Kidney (tissue), 14 donors: Measurements from ENCODE around the gene MED25. TPM values are rescaled to one million over a fixed set of nuclear protein-coding genes. Genes with fewer than 3 reads are reported as not detected.

ENCODE experiments used
- DNase-seq, 5 donors: peaks; one replicate each; pipeline ENCODE4 v3.0.0-alpha.2; 2013 to 2020
- FAIRE-seq: peaks from 2 replicates; lab custom pipeline; 2012; peaks lifted over from hg19 to GRCh38; lab: Jason Lieb, UNC
- H3K27ac ChIP-seq, 2 donors: one replicate each; pipeline ENCODE4 v1.7.0; 2013; ENCODE audit warnings: low read depth in 2 of 2, low read length in 2 of 2, inconsistent platforms in 1 of 2
- H3K27me3 ChIP-seq: one replicate; pipeline ENCODE4 v1.7.1; 2013; ENCODE audit warnings: low read length, inconsistent platforms; ENCODE audit not compliant: control insufficient read depth, insufficient read depth
- H3K36me3 ChIP-seq, 3 donors: one replicate each; pipeline versions ENCODE4 v1.7.0 to v1.7.1; 2013; ENCODE audit warnings: low read length in 3 of 3, control low read depth in 1 of 3, inconsistent platforms in 1 of 3; ENCODE audit not compliant: insufficient read depth in 3 of 3, control insufficient read depth in 2 of 3
- H3K4me1 ChIP-seq, 3 donors: one replicate each; pipeline versions ENCODE4 v1.7.0 to v1.7.1; 2013; ENCODE audit warnings: low read length in 3 of 3, inconsistent platforms in 1 of 3, low read depth in 1 of 3; ENCODE audit not compliant: control insufficient read depth in 2 of 3, insufficient read depth in 2 of 3
- H3K4me3 ChIP-seq, 3 donors: one replicate each; pipeline versions ENCODE4 v1.7.0 to v1.8.1; 2013; ENCODE audit warnings: low read length in 3 of 3, control low read depth in 1 of 3, inconsistent platforms in 1 of 3
- H3K9ac ChIP-seq, 3 donors: one replicate each; pipeline versions ENCODE4 v1.7.0 to v1.7.1; 2013; ENCODE audit warnings: low read length in 3 of 3, control low read depth in 1 of 3, inconsistent platforms in 1 of 3
- H3K9me3 ChIP-seq, 3 donors: one replicate each; pipeline versions ENCODE4 v1.7.0 to v1.7.1; 2013; ENCODE audit warnings: low read length in 3 of 3, control low read depth in 1 of 3, inconsistent platforms in 1 of 3; ENCODE audit not compliant: control insufficient read depth in 2 of 3, insufficient read depth in 1 of 3
- intact Hi-C: fragments of 100-400 bp; cut with DNase I; formaldehyde crosslinking; loops from one replicate; pipeline ENCODE4 v1.11.1; 2022
- polyA plus RNA-seq: library from polyadenylated mRNA; stranded (reverse); fragments of 350-450 nt; fragmentation: Illumina TruSeq; extraction: RNeasy Lipid Tissue Mini Kit (QIAGEN cat#74804); gene quantifications from one replicate; pipeline ENCODE4 v1.2.3, GENCODE V29; 2014; ENCODE audit warnings: low read depth, low replicate concordance; ENCODE audit not compliant: insufficient read depth
- total RNA-seq: library from RNA; stranded (reverse); fragmentation: NEBNext Ultra II Directional; extraction: Animal tissue kit (Norgen Biotek cat#: 25700); gene quantifications from one replicate; pipeline ENCODE4 v1.2.1, GENCODE V29; 2021
- TF ChIP-seq, protein P1 (sequence below): IDR thresholded peaks from 3 replicates; pipeline ENCODE4 v1.5.1; 2012; ENCODE audit warnings: mild to moderate bottlenecking, moderate library complexity, borderline replicate concordance; ENCODE audit not compliant: insufficient read depth; ENCODE audit errors: extremely low read depth
- donor health status: control.
- donor health status: control.
- donor health status: control.
- donor health status: control.
- donor health status: control.
- donor health status: DM: yes; HTN: yes; CAD: no.
- donor health status: Normal renal cell carcinoma (clear cell type).

The MED25 gene
- total and polyA plus RNA-seq, 2 donors from 2014 or later = 37.3 to 53.2 TPM

DNA sequence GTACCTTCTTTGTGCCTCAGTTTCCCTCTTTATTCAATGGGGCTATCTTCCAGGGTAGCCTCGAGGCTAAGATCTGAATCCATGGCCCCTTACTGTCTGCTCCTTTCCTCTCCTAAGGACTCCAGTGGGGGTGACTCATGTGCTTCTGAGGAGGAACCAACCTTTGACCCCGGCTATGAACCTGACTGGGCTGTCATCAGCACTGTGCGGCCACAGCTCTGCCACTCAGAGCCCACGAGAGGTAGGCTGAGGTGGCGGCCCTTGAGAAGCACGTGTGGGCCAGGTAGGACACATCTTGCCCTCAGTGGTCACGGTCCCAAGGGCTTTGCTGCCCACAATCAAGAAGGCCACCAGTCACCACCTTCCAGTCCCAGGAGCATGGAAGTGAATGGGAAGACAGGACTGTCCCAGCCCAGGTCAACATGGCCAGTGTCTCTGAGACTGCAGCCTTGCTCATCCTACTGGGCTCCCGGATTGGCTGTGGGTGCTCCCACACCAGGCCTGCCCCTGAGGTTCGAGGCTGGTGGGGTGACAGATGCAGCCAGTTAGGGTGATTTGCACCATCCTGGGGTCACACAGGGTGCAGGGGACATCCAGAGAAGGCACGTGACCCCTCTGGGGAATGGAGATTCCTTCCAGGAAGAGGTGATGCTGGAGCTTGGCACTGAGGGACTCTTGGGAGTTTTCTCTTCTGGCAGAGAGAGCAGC is 62.2 kb downstream of the MED25 start:
- Histone ChIP-seq H3K36me3 (peaks cover 8 to 63% (median 34%) of the 10 kb centered on the region in 3 donors), H3K4me3 (no peak overlapping the region), H3K27ac (no peak overlapping the region), H3K4me1 (peaks cover 0 to 17% (median 10%) of the 10 kb centered on the region in 3 donors), H3K9ac (no peak overlapping the region), H3K27me3 (no peaks in the 10 kb centered on the region), H3K9me3 (peaks cover 0 to 5% (median 0%) of the 10 kb centered on the region in 3 donors)
- TF ChIP-seq, protein P1, sequence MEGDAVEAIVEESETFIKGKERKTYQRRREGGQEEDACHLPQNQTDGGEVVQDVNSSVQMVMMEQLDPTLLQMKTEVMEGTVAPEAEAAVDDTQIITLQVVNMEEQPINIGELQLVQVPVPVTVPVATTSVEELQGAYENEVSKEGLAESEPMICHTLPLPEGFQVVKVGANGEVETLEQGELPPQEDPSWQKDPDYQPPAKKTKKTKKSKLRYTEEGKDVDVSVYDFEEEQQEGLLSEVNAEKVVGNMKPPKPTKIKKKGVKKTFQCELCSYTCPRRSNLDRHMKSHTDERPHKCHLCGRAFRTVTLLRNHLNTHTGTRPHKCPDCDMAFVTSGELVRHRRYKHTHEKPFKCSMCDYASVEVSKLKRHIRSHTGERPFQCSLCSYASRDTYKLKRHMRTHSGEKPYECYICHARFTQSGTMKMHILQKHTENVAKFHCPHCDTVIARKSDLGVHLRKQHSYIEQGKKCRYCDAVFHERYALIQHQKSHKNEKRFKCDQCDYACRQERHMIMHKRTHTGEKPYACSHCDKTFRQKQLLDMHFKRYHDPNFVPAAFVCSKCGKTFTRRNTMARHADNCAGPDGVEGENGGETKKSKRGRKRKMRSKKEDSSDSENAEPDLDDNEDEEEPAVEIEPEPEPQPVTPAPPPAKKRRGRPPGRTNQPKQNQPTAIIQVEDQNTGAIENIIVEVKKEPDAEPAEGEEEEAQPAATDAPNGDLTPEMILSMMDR = no peak
- DNase-seq (peak in 1 of 5 donors; percentile 58), FAIRE-seq (no peak)
- intact Hi-C loops = no loop called here

- Histone ChIP-seq H3K4me1 (peaks cover 0 to 11% (median 6%) of the 10 kb centered on the region in 3 donors), H3K4me3 (no peak overlapping the region), H3K27me3 (no peaks in the 10 kb centered on the region), H3K36me3 (peaks cover 8 to 63% (median 34%) of the 10 kb centered on the region in 3 donors), H3K9ac (no peak overlapping the region), H3K9me3 (peaks cover 0 to 5% (median 0%) of the 10 kb centered on the region in 3 donors), H3K27ac (no peak overlapping the region)
- FAIRE-seq = no peak
- TF ChIP-seq, protein P1 = no peak
- peak in 2 of 5 donors; percentile 43 to 81 for DNase-seq
- intact Hi-C loops = no loop called here
Measured at GRCh38 chr19:49881186-49881585, 63.1 kb downstream of the MED25 start.

DNA sequence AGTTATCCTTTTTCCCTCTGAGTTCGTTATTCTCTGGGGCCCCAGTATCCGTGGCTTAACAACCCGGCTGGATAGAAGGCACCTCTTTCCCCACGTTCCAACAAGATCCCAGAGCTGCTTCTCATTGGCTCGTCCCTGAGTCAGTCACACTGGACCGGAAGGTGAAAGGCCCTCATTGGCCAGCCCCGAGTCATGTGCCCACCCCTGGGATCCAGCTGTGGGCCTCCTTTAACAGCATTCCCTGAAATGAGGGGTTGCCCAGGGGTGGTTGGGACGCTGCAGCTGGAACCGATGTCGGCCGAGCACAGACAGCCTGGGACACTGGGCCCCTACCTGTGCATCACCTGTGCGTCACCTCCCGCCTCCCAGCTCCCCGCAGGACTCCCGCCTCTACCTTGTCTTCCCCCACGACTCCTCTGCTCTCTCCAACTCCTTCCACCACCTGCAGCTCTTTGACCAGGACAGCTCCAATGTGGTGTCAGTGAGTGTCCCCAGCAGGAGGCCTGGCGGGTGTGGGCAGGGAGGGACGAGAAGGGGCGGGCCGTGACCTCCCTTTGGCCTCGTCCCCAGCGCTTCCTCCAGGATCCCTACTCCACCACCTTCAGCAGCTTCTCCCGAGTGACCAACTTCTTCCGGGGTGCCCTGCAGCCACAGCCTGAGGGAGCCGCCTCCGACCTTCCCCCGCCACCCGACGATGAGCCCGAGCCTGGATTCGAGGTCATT is 63.7 kb downstream of the MED25 start:
- no peak for FAIRE-seq
- Histone ChIP-seq H3K9me3 (peaks cover 0 to 5% (median 0%) of the 10 kb centered on the region in 3 donors), H3K4me3 (no peak overlapping the region), H3K36me3 (peaks cover 8 to 63% (median 34%) of the 10 kb centered on the region in 3 donors), H3K27me3 (no peaks in the 10 kb centered on the region), H3K9ac (no peak overlapping the region), H3K27ac (no peak overlapping the region), H3K4me1 (peaks cover 0 to 11% (median 6%) of the 10 kb centered on the region in 3 donors)
- intact Hi-C loops = no loop called here
- DNase-seq = peak in 2 of 5 donors; percentile 45 to 70
- TF ChIP-seq, protein P1 = no peak
